Vagina (tissue), 2 donors: ENCODE measurements around the gene CHD5.

ENCODE experiments used
- POLR2A ChIP-seq, 2 donors: fragments of 450-650 bp; IDR thresholded peaks; one replicate each; pipeline ENCODE4 v1.6.1; 2017; ENCODE audit warnings: antibody characterized with exemption in 2 of 2, mild to moderate bottlenecking in 2 of 2, moderate library complexity in 2 of 2
- POLR2AphosphoS5 ChIP-seq, 2 donors: sonication (generic); formaldehyde crosslinking; IDR thresholded peaks; one replicate each; pipeline ENCODE4 v1.9.0; 2017; ENCODE audit warnings: antibody characterized with exemption in 2 of 2, mild to moderate bottlenecking in 2 of 2, low read depth in 1 of 2; ENCODE audit not compliant: insufficient read depth in 1 of 2
- TF ChIP-seq, protein P1 (sequence below), 3 experiments: fragments of 450-650 bp in 2 of 3; fragments of 200-600 bp in 1 of 3; sonication (generic) in 1 of 3; IDR thresholded peaks; one replicate each; pipeline ENCODE4 v1.5.1; 2017 to 2019; ENCODE audit warnings: antibody characterized with exemption in 3 of 3, mild to moderate bottlenecking in 2 of 3, moderate library complexity in 2 of 3

DNA sequence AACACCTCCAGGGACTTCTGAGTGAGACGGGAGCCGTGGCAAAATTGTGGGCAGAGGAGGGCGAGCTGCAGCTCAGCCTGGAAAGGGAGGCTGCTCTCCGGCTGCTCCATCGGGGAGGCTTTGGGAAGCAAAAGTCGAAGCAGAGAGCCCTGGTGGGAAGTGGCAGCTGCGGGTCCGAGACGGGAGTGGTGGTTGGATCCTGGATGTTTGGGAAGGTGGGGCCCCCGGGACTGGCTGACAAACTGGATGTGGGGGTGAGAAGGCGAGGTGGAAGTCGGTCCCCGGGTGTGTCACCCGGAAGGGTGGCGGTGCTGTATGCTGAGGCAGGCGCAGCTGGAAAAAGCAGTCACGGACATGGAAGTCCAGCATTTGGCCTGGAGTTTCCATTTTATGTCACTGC lies 82.3 kb downstream of the CHD5 start:
- TF ChIP-seq POLR2AphosphoS5 (IDR thresholded peaks at IDR 0.05; ENCODE audit: insufficient read depth in 1 of 2, low read depth in 1 of 2): no peak
- TF ChIP-seq, protein P1, sequence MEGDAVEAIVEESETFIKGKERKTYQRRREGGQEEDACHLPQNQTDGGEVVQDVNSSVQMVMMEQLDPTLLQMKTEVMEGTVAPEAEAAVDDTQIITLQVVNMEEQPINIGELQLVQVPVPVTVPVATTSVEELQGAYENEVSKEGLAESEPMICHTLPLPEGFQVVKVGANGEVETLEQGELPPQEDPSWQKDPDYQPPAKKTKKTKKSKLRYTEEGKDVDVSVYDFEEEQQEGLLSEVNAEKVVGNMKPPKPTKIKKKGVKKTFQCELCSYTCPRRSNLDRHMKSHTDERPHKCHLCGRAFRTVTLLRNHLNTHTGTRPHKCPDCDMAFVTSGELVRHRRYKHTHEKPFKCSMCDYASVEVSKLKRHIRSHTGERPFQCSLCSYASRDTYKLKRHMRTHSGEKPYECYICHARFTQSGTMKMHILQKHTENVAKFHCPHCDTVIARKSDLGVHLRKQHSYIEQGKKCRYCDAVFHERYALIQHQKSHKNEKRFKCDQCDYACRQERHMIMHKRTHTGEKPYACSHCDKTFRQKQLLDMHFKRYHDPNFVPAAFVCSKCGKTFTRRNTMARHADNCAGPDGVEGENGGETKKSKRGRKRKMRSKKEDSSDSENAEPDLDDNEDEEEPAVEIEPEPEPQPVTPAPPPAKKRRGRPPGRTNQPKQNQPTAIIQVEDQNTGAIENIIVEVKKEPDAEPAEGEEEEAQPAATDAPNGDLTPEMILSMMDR (IDR thresholded peaks at IDR 0.05): no peak
- no peak for TF ChIP-seq POLR2A (IDR thresholded peaks at IDR 0.05)
